ENCODE measurements around the gene TFPI. TPM values are rescaled to one million over a fixed set of nuclear protein-coding genes. Genes with fewer than 3 reads are reported as not detected.
"Not testable (repeated sequence)": the region's sequence is repeated elsewhere in the genome, so short reads cannot be mapped to it uniquely, and the experiment has no call there.

TFPI gene
- polyA plus RNA-seq, 1 donor = 65.3 TPM

DNA sequence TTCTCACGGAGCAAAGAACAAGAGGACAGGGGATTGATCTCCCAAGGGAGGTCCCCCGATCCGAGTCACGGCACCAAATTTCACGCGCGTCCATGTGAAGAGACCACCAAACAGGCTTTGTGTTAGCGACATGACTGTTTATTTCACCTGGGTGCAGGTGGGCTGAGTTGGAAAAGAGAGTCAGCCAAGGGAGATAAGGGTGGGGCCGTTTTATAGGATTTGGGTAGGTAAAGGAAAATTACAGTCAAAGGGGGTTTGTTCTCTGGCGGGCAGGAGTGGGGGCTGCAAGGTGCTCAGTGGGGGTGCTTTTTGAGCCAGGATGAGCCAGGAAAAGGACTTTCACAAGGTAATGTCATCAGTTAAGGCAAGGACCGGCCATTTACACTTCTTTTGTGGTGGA, 11.4 kb upstream of the TFPI start:
- WGBS (ENCODE audit: insufficient coverage, low lambda C conversion rate) = no CpG with 5 or more reads among the region's 11 CpGs
- not testable (repeated sequence) for H3K27ac ChIP-seq (ENCODE audit: low read length); H3K27me3 ChIP-seq (ENCODE audit: control insufficient read depth, insufficient read depth, low read length); DNase-seq; H3K4me1 ChIP-seq (ENCODE audit: control insufficient read depth, insufficient read depth, low read length); H3K36me3 ChIP-seq (ENCODE audit: control insufficient read depth, insufficient read depth, low read length); H3K4me3 ChIP-seq (ENCODE audit: low read length); H3K9me3 ChIP-seq (ENCODE audit: control insufficient read depth, low read depth, low read length)

DNA sequence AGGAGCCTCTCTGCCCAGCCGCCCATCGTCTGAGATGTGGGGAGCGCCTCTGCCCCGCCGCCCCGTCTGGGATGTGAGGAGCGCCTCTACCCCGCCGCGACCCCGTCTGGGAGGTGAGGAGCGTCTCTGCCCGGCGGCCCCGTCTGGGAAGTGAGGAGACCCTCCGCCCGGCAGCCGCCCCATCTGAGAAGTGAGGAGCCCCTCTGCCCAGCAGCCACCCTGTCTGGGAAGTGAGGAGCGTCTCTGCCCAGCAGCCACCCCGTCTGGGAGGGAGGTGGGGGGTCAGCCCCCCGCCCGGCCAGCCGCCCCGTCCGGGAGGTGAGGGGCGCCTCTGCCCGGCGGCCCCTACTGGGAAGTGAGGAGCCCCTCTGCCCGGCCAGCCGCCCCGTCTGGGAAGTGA, 2.3 kb upstream of the TFPI start:
- peaks cover 11% of the 10 kb centered on the region for H3K9me3 ChIP-seq (ENCODE audit: control insufficient read depth, low read depth, low read length)
- H3K4me1 ChIP-seq (ENCODE audit: control insufficient read depth, insufficient read depth, low read length); DNase-seq; H3K27ac ChIP-seq (ENCODE audit: low read length); H3K27me3 ChIP-seq (ENCODE audit: control insufficient read depth, insufficient read depth, low read length); H3K4me3 ChIP-seq (ENCODE audit: low read length); H3K36me3 ChIP-seq (ENCODE audit: control insufficient read depth, insufficient read depth, low read length): not testable (repeated sequence)
- WGBS (ENCODE audit: insufficient coverage, low lambda C conversion rate) = no CpG with 5 or more reads among the region's 31 CpGs

DNA sequence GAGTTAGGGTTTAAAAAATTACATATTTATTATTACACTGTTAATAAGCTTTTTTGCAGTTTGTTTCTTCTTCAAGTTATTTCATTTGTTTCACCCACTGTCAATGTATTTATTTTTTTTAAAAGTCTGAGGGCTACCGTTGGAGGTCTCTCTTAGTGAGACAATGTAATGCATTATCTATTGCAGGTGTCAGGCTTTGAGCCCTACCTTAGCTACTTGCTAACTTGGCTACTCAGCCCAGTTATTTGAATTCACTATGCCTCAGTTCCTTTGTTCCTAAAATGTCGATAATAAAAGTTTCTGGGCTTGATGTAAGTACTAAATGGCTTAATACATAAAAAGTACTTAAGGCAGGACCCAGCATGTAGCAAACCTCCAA, 458 bp upstream of the TFPI start:
- DNase-seq = no peak
- Histone ChIP-seq H3K4me3 (ENCODE audit: low read length) (peak overlapping the region; percentile 48), H3K27ac (ENCODE audit: low read length) (peak overlapping the region; percentile 65), H3K4me1 (ENCODE audit: control insufficient read depth, insufficient read depth, low read length) (peaks cover 15% of the 10 kb centered on the region), H3K36me3 (ENCODE audit: control insufficient read depth, insufficient read depth, low read length) (no peaks in the 10 kb centered on the region), H3K9me3 (ENCODE audit: control insufficient read depth, low read depth, low read length) (peaks cover 11% of the 10 kb centered on the region), H3K27me3 (ENCODE audit: control insufficient read depth, insufficient read depth, low read length) (no peaks in the 10 kb centered on the region)
- WGBS (ENCODE audit: insufficient coverage, low lambda C conversion rate) = 0% methylated on average over 1 of the region's 2 CpGs

DNA sequence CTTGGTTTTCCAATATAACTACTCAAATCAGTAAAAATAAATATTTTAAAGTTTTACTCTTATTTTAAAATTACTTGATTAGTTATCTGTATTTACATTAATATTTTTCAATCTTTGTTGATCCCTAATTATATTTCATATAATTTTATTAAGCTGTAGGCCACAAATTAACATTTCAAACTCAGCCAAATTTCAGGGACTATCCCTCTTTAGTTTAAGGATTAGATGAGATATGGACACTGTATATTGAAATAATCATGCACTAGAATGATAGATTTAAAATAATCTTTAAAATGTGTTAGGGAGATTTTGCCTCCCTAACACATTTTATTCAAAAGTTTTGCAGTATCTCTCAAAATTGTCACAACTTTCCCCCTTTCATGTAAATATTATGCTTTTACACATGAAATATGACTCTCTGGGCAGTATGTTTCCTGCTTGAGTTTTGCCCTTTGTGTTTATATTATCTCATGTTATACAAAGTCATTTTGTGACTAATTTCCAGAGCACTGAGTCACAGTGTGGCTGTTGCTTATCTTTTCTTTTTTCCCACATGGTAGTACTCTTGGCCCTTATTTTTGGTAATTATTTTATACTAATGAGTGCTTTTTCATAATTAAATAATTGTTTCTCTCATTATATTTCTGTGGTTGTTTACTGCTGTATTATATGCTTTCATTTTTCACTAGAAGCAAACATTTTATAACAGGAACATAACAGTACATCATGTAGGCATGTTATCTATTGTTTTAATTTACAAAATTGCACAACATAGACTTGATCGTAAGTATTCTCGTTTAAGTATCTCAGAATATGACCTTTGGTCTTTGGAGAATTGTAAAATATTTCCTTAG, 1.2 kb downstream of the TFPI start:
- WGBS (ENCODE audit: insufficient coverage, low lambda C conversion rate) = 0% methylated on average over 1 of the region's 2 CpGs
- H3K4me1 ChIP-seq (ENCODE audit: control insufficient read depth, insufficient read depth, low read length) = peaks cover 17% of the 10 kb centered on the region
- DNase-seq = peak in 1 of 2 donors; percentile 64
- H3K27ac ChIP-seq (ENCODE audit: low read length) = peak overlapping the region; percentile 65
- peaks cover 11% of the 10 kb centered on the region for H3K9me3 ChIP-seq (ENCODE audit: control insufficient read depth, low read depth, low read length)
- H3K36me3 ChIP-seq (ENCODE audit: control insufficient read depth, insufficient read depth, low read length) = no peaks in the 10 kb centered on the region
- peak overlapping the region; percentile 48 for H3K4me3 ChIP-seq (ENCODE audit: low read length)
- no peaks in the 10 kb centered on the region for H3K27me3 ChIP-seq (ENCODE audit: control insufficient read depth, insufficient read depth, low read length)

DNA sequence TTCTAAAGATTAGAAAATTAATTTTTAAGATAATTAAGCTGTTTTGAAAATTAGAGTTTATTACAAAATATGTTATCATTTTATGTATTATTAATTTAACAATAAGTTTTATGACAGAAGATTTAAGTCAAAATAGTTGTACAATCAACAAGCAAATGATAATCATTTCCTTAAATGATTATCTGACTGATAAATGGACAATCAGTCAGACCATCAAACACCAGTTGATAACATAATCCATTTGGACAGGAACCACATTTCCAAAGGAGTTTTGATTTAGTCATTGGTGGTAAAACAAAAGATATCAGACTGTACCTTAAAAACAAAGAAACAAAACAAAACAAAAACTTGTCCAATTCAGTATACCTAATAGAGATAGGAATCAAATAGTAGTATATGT, 1.9 kb downstream of the TFPI start:
- H3K27me3 ChIP-seq (ENCODE audit: control insufficient read depth, insufficient read depth, low read length) = no peaks in the 10 kb centered on the region
- H3K36me3 ChIP-seq (ENCODE audit: control insufficient read depth, insufficient read depth, low read length) = peaks cover 2% of the 10 kb centered on the region
- H3K4me1 ChIP-seq (ENCODE audit: control insufficient read depth, insufficient read depth, low read length) = peaks cover 17% of the 10 kb centered on the region
- H3K9me3 ChIP-seq (ENCODE audit: control insufficient read depth, low read depth, low read length) = peaks cover 11% of the 10 kb centered on the region
- peak overlapping the region; percentile 48 for H3K4me3 ChIP-seq (ENCODE audit: low read length)
- DNase-seq = no peak
- peak overlapping the region; percentile 65 for H3K27ac ChIP-seq (ENCODE audit: low read length)

DNA sequence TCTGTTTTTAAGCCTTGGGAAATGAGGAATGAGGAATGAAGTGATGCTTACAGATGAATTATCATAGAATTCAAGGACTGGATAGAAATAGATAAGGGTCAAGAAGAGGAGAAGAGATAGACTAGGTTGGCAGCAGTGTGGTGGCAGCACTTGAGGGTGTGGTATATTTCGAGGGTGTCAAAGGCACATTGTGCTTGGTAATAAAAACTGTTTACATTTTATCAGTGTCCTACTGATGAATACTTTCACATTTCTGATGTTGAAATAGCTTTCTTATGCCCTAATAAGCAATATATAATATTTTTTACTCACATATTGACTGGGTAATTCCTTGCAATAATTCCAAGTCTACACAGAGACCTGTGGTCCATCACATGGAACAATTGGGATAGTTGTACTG, 3.4 kb downstream of the TFPI start:
- peaks cover 17% of the 10 kb centered on the region for H3K4me1 ChIP-seq (ENCODE audit: control insufficient read depth, insufficient read depth, low read length)
- H3K27ac ChIP-seq (ENCODE audit: low read length) = peak overlapping the region; percentile 73
- no peak for DNase-seq
- WGBS (ENCODE audit: insufficient coverage, low lambda C conversion rate) = 20% methylated on average over 1 of the region's 1 CpG
- peaks cover 4% of the 10 kb centered on the region for H3K9me3 ChIP-seq (ENCODE audit: control insufficient read depth, low read depth, low read length)
- no peaks in the 10 kb centered on the region for H3K27me3 ChIP-seq (ENCODE audit: control insufficient read depth, insufficient read depth, low read length)
- no peak overlapping the region for H3K4me3 ChIP-seq (ENCODE audit: low read length)
- H3K36me3 ChIP-seq (ENCODE audit: control insufficient read depth, insufficient read depth, low read length) = peaks cover 3% of the 10 kb centered on the region

DNA sequence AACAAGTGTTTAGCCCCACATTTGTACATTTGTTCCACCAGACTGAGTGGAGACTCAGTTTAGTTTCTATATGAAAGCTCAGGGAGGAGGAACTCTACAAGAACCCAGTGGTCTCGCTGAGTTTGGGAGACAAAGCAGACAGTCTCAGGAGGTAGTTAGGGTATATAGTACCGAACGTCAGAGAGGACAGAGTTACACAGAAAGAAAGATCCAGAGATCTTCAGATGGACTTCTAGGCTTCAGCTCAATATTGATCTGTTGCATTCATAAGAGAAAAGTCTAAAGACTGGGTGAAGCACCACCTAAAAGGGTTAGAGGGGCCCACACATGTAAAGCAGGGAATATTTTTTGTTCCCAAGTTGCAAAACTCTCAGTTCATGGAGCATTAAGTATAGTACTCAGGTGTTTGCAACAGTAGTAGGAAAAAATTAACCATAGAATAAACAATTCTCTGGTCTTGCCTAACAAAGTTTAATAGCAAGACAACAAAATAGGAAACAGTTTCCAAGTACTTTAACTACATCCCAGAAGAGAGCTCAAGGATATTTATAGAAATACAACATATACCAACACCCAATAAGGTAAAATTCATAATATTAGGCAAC, 4.2 kb downstream of the TFPI start:
- peak overlapping the region; percentile 73 for H3K27ac ChIP-seq (ENCODE audit: low read length)
- peak overlapping the region; percentile 5 for H3K4me3 ChIP-seq (ENCODE audit: low read length)
- no peaks in the 10 kb centered on the region for H3K9me3 ChIP-seq (ENCODE audit: control insufficient read depth, low read depth, low read length)
- peaks cover 3% of the 10 kb centered on the region for H3K36me3 ChIP-seq (ENCODE audit: control insufficient read depth, insufficient read depth, low read length)
- no CpG with 5 or more reads among the region's 3 CpGs for WGBS (ENCODE audit: insufficient coverage, low lambda C conversion rate)
- H3K27me3 ChIP-seq (ENCODE audit: control insufficient read depth, insufficient read depth, low read length) = no peaks in the 10 kb centered on the region
- peak in 1 of 2 donors; percentile 60 for DNase-seq
- peaks cover 17% of the 10 kb centered on the region for H3K4me1 ChIP-seq (ENCODE audit: control insufficient read depth, insufficient read depth, low read length)

DNA sequence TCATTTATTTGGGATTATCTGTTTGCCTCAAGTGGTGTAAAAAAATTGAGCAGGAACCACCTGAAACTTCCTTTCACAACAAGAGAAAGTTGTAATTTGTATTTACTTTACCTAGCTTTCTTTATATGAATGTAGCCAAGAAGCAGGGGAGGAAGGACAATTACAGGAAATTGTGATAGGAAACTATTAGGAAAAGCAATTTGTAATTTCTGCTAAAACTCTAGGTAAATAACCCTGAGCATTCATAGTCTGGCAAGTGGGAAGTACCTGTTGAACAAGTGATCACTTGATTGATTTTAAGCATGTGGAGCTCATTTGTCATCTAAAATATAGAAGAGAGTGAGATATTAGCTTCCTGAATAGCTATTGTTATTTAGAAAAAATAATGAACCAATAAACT, 5.0 kb downstream of the TFPI start:
- H3K4me3 ChIP-seq (ENCODE audit: low read length) = no peak overlapping the region
- no peaks in the 10 kb centered on the region for H3K27me3 ChIP-seq (ENCODE audit: control insufficient read depth, insufficient read depth, low read length)
- peaks cover 17% of the 10 kb centered on the region for H3K4me1 ChIP-seq (ENCODE audit: control insufficient read depth, insufficient read depth, low read length)
- DNase-seq = no peak
- peaks cover 3% of the 10 kb centered on the region for H3K36me3 ChIP-seq (ENCODE audit: control insufficient read depth, insufficient read depth, low read length)
- no peaks in the 10 kb centered on the region for H3K9me3 ChIP-seq (ENCODE audit: control insufficient read depth, low read depth, low read length)
- peak overlapping the region; percentile 73 for H3K27ac ChIP-seq (ENCODE audit: low read length)

DNA sequence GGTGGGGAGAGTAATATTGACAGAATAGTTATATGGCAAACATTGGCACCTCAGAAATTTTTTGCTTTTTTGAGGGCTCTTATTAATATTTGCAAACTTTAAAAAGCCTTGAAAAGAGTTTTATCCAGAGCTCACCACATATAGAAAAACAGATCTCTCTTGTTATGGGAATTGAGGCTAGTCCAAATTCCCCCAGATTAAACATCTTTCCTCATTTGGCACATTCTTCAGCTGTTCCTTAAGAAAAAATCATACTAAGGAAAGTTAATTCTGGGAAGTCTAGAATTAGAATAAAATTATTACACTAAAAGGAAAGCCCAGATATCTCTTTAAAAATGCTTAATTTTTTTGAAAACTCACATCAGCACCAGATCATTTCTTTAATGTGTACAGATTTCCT, 5.6 kb downstream of the TFPI start:
- Histone ChIP-seq H3K4me1 (ENCODE audit: control insufficient read depth, insufficient read depth, low read length) (peaks cover 17% of the 10 kb centered on the region), H3K36me3 (ENCODE audit: control insufficient read depth, insufficient read depth, low read length) (peaks cover 3% of the 10 kb centered on the region), H3K4me3 (ENCODE audit: low read length) (no peak overlapping the region), H3K27ac (ENCODE audit: low read length) (no peak overlapping the region), H3K9me3 (ENCODE audit: control insufficient read depth, low read depth, low read length) (no peaks in the 10 kb centered on the region), H3K27me3 (ENCODE audit: control insufficient read depth, insufficient read depth, low read length) (no peaks in the 10 kb centered on the region)
- no peak for DNase-seq

DNA sequence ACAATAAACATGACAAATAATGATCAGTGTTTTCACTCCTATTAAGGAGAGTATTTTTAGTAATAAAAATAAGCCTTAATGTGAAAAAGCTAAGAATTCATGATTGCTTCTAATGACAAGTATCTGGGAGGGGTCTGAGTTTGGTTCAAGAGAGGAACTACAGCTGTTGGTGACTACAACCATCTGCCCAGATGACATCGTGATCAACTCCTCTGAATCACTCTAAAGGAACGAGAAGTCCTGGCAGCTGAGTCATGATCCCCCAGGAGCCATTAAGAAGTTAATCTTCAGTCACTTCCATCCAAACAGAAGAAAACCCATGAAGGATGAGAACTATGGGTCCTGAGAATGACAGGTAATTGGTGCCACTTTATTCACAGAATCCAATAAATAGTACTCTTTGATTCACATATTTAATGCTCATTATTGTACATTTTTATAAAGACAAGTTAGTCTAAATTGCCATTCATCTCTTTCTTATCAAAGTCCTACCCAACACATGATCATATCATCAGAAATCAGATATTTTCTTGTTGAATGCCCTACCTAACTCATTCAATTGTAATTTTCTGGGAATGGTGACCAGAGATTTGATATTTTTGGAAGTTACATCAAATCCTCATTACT, 6.8 kb downstream of the TFPI start:
- Histone ChIP-seq H3K9me3 (ENCODE audit: control insufficient read depth, low read depth, low read length) (no peaks in the 10 kb centered on the region), H3K27me3 (ENCODE audit: control insufficient read depth, insufficient read depth, low read length) (no peaks in the 10 kb centered on the region), H3K4me3 (ENCODE audit: low read length) (no peak overlapping the region), H3K27ac (ENCODE audit: low read length) (peak overlapping the region; percentile 16), H3K36me3 (ENCODE audit: control insufficient read depth, insufficient read depth, low read length) (peaks cover 3% of the 10 kb centered on the region), H3K4me1 (ENCODE audit: control insufficient read depth, insufficient read depth, low read length) (peaks cover 17% of the 10 kb centered on the region)
- peak in 1 of 2 donors; percentile 36 for DNase-seq
- no CpG with 5 or more reads among the region's 2 CpGs for WGBS (ENCODE audit: insufficient coverage, low lambda C conversion rate)
